GM19468 (cell line): Measurements from ENCODE around the gene PCDH15.

Source experiments
- ATAC-seq: cut with Tn5 transposase; IDR thresholded peaks from one replicate; pipeline ENCODE4 v1.9.1; 2021; ENCODE audit warnings: mild to moderate bottlenecking, moderate library complexity, moderate number of reproducible peaks; ENCODE audit not compliant: unreplicated experiment; ENCODE audit errors: extremely low read depth

Gene PCDH15

DNA sequence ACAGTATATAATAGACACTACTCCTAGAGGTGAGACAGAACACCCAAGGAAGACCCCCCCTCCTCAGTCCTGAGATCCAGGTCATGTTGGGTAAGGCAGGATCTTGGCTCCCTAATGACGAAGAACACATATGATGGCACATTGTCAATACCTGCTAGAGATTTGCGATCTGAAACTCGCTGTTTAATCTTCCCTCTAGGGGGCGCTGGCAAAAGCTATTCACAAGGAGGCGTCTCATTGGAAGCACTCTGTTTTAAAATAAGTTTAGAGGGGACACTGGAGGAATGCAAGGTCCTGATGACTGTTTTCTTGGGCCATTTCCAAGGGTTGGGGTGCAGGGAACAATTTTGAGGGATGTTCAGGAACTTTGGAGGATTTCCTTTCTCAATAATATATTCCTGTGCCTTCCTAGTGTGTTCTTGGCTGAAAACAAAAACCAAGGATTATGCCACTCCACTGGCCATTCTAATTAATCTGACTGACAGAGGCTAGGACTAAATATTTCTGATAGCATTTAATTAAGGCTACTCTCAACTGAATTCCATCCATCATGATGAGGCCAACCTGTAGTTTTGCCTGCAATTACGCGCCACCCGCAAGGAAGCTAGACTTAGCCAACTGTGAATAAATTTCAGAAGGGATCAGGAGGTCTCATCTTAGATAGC lies 1014.7 kb downstream of the PCDH15 start:
- ATAC-seq, result no peak

DNA sequence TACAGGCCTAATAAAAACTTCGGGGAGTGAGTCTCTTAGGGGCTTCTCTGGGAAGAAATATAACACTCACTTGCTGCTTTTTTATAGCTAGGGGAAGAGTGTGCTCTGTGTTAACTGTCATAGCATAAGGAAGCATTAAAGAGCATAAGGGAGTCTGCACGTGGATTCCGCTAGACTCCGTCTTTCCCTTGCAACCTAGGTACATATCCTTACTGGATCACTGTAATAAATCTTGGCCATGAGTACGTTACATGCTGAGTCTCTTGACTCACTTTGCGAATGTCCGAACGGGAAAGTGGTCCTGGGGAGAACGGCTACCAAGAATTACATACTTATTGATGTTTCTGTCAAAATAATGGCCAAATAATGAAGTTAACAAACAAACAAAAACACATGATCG lies 1029.3 kb downstream of the PCDH15 start:
- no peak for ATAC-seq

GRCh38 chr10:53770903-53771302 lies 1030.1 kb downstream of the PCDH15 start:
- no peak for ATAC-seq

GRCh38 chr10:53765311-53765710 lies 1035.7 kb downstream of the PCDH15 start:
- no peak for ATAC-seq

GRCh38 chr10:53754596-53755250 lies 1046.3 kb downstream of the PCDH15 start:
- no peak for ATAC-seq
